Stimulated activated CD8-positive, alpha-beta memory T cell treated with anti-CD3 and anti-CD28 coated beads, Interleukin-4, amount 100 ng/mL, for 48 hours (primary cell): Measurements from ENCODE around the gene FNTB.
A peak's percentile ranks its signal among the peaks of the same experiment; 100 is the strongest.

Experiments used
- DNase-seq: peaks from one replicate; pipeline ENCODE4 v3.0.0-alpha.2; 2020

FNTB gene

GRCh38 chr14:64986648-64987437 is at the start of gene FNTB:
Gene FNTB, plus strand, starts transcription at chr14:64986895. Its CDS starts 59 bp downstream, at chr14:64986954.
- peak; percentile 93 for DNase-seq

GRCh38 chr14:64937171-64937820 is 49.4 kb upstream of the FNTB start:
- DNase-seq, result no peak

GRCh38 chr14:64937821-64938193 is 48.9 kb upstream of the FNTB start:
- DNase-seq, result no peak

- DNase-seq, result no peak
Observed at GRCh38 chr14:64938972-64939816, 47.5 kb upstream of the FNTB start.

GRCh38 chr14:64939817-64940190 is 46.9 kb upstream of the FNTB start:
- no peak for DNase-seq

GRCh38 chr14:64940336-64940910 is 46.3 kb upstream of the FNTB start:
- DNase-seq, result no peak

- DNase-seq, result no peak
Observed at GRCh38 chr14:64942531-64943111, 44.1 kb upstream of the FNTB start, which contains the start of gene GPX2. Gene GPX2, minus strand, starts transcription at chr14:64942745. Its CDS starts 19 bp downstream, at chr14:64942726.

GRCh38 chr14:64943556-64943955 is 43.1 kb upstream of the FNTB start:
- no peak for DNase-seq

- no peak for DNase-seq
Observed at GRCh38 chr14:64944041-64944440, 42.7 kb upstream of the FNTB start.

- DNase-seq, result no peak
Observed at GRCh38 chr14:64944861-64945260, 41.8 kb upstream of the FNTB start.

GRCh38 chr14:64945431-64946178 is 41.1 kb upstream of the FNTB start:
- no peak for DNase-seq

- DNase-seq, result no peak
Observed at GRCh38 chr14:64946310-64947045, 40.2 kb upstream of the FNTB start.

- DNase-seq, result no peak
Observed at GRCh38 chr14:64947710-64948611, 38.7 kb upstream of the FNTB start.

- DNase-seq, result no peak
Observed at GRCh38 chr14:64948612-64949210, 38.0 kb upstream of the FNTB start.

GRCh38 chr14:64950889-64951288 is 35.8 kb upstream of the FNTB start:
- DNase-seq, result no peak

- no peak for DNase-seq
Observed at GRCh38 chr14:64951291-64951690, 35.4 kb upstream of the FNTB start.

- DNase-seq, result no peak
Observed at GRCh38 chr14:64951724-64952123, 35.0 kb upstream of the FNTB start.

GRCh38 chr14:64952598-64953309 is 33.9 kb upstream of the FNTB start:
- DNase-seq, result no peak

GRCh38 chr14:64953310-64953654 is 33.4 kb upstream of the FNTB start:
- DNase-seq, result no peak
